ENCODE measurements around the gene AHNAK.

GRCh38 chr11:62444236-62444833 lies 102.3 kb downstream of the AHNAK start:
- TF ChIP-seq CTCF (conservative IDR thresholded peaks at IDR 0.05 in 1 of 2, IDR thresholded peaks at IDR 0.05 in 1 of 2; ENCODE audit: low read depth in 1 of 2, low read length in 2 of 2) (no peak), EZH2 (IDR thresholded peaks at IDR 0.05; ENCODE audit: low read length, missing control alignments) (no peak)

All from fibroblast of lung (primary cell).